GM19239 (cell line): ENCODE data around the gene GPR157.

Source experiments
- DNase-seq: peaks from one replicate; pipeline ENCODE4 v3.0.0; 2011; ENCODE audit warnings: low spot score; ENCODE audit not compliant: insufficient read length
- FAIRE-seq: peaks from 2 replicates; lab custom pipeline; 2011; peaks lifted over from hg19 to GRCh38; lab: Jason Lieb, UNC

Gene GPR157

GRCh38 chr1:9121496-9122409, 7.1 kb downstream of the GPR157 start:
- DNase-seq (no peak), FAIRE-seq (peak; percentile 92)

- DNase-seq (no peak), FAIRE-seq (no peak)
These were observed 8.5 kb downstream of the GPR157 start for GRCh38 chr1:9120312-9120958.

GRCh38 chr1:9119745-9120144, 9.2 kb downstream of the GPR157 start:
- FAIRE-seq (peak; percentile 93), DNase-seq (no peak)

DNA sequence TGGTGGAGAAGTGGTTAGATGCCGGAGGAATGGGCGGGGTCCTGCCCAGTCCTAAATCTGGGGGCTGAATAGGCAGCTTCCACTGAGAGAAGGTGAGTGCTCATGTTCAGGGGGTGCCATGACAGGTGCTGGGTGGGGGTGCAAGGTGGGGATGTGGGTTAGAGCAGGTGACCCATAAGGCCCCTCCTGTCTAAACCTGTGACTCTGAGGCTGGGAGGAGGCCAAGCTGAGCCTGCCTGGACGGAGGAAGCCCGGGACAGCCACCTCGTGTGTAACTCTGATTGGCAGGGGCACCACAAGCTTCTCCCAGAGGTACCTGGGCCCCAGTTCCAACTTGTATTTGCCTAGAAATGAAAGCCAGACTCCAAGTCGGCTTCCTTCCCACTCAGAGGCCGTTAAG, 10.7 kb downstream of the GPR157 start:
- FAIRE-seq (no peak), DNase-seq (no peak)

DNA sequence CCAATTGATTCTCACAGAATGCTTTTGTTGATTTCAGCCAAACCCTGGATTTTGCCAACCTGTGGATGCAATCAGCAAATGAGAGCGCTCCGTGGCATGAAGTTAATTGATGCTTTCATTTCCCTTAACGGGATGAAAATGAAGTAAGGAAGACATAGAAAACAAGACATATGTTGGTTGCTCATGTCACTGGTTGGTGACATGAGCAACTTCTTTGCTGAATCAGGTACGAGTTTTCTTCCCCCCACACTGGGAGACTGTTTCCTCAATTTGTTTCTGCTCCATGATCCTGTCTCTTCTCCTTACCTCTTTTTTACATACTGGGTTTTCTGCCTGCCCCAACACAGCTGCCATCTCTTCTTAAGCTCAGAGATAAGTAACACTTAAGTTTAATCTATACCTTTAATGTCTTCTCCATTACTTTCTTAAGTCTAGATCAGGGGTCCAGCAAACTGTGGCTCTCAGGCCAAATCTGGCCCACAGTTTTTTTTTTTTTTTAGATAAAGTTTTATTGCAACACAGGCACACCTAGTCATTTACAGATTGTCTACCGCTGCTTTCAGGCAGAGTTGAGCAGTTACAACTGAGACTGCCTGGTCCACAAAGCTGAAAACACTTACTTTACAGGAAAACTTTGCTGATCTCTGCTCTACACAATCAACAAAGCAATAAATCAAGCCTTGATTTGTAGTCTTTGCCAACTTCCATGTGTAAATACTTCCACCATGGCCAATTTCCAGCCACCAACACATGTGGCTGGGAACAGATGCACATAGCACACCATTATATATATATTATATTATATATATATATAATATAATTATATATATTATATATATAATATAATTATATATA, 13.3 kb downstream of the GPR157 start:
- no peak for FAIRE-seq
- DNase-seq = no peak

GRCh38 chr1:9112961-9113880, 15.7 kb downstream of the GPR157 start:
- DNase-seq (no peak), FAIRE-seq (no peak)

GRCh38 chr1:9111957-9112356, 16.9 kb downstream of the GPR157 start:
- no peak for FAIRE-seq

DNA sequence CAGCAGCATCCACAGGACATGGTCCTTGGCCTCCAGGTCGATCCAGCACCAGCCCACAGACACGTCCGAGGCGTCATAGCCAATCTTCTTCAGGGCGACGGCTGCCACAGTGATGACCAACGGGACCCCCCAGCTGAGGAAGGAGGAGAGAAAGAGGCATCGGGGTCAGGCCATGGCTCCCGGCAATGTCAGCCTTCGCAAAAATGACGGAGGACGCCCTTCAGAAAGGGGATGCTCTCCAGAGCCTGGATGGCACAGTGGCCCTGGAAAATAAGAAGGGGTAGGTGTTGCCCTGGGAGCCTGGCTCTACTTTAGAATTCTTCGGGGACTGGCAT, 17.6 kb downstream of the GPR157 start:
- DNase-seq = no peak
- no peak for FAIRE-seq

More at GRCh38 chr1:9111957-9112356, 16.9 kb downstream of the GPR157 start:
- DNase-seq = no peak

- peak; percentile 79 for DNase-seq
- FAIRE-seq = peak; percentile 80
These were observed 18.1 kb downstream of the GPR157 start for GRCh38 chr1:9110669-9111356.

- DNase-seq (no peak), FAIRE-seq (no peak)
These were observed 20.7 kb downstream of the GPR157 start for GRCh38 chr1:9108056-9108665.

DNA sequence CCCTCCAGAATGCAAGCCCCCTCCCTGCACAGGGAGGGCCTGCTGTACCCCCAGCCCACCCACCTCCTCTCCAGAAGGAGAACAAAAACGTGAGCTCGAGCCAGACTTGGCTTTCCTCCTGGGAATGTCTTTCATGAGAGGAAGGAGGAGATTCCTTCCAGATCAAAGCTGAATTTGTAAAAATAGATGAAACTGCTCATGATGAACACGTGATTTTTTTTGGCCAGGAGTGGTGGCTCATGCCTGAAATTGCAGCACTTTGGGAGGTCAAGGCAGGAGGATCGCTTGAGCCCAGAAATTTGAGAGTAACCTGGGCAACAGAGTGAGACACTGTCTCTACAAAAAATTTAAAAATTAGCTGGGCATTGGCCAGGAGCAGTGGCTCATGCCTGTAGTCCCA, 21.8 kb downstream of the GPR157 start:
- FAIRE-seq (no peak), DNase-seq (no peak)

DNA sequence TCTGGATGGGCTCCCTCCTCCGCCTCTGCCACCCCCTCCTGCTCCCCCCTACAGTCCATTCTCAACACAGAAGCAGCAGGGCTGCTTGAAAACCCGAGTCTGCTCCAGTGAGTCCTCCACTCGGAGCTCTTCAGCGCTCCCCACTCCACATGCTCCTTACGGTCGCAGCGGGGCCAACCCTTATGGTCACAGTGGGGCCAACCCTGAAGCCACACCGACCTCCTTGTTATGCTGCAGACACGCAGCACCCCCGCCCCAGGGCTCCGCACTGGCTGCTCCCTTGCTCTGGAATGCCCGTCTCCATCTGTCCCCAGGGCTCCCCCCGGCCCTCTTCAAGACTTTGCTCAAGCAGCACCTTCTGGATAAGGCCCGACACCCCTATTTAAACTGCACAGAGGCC, 22.6 kb downstream of the GPR157 start:
- no peak for FAIRE-seq

DNA sequence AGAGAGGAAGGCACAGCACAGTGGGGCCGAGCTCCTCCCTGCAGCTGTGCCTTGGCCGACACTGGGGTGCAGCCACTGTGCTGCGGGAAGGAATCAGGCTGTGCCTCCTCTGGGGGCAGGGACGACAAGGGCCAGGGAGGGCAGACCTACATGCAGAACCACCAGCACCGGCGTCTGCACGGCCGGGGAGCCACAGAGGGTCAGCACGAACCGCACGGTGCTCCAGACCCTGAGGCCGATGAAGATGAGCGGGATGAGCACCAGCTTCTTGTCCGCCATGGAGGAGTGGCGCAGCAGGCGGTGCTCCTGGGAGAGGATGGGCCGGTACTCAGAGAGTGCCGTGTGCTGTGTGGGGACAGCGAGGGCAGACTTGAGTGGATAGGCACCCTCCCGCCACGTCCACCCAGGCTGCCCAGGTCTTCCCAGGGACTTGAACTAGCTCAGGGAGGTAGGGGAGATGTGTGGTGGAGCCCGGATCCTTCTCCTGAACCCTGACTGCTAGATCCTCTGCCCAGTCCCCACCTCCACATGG, 23.5 kb downstream of the GPR157 start:
- DNase-seq (no peak), FAIRE-seq (no peak)

More for the DNA sequence above, 22.6 kb downstream of the GPR157 start:
- no peak for DNase-seq

GRCh38 chr1:9101510-9102146, 27.3 kb downstream of the GPR157 start:
- FAIRE-seq = peak; percentile 93

GRCh38 chr1:9100471-9101043, 28.3 kb downstream of the GPR157 start:
- DNase-seq (no peak), FAIRE-seq (peak; percentile 35)

More at GRCh38 chr1:9101510-9102146, 27.3 kb downstream of the GPR157 start:
- DNase-seq = peak; percentile 77

DNA sequence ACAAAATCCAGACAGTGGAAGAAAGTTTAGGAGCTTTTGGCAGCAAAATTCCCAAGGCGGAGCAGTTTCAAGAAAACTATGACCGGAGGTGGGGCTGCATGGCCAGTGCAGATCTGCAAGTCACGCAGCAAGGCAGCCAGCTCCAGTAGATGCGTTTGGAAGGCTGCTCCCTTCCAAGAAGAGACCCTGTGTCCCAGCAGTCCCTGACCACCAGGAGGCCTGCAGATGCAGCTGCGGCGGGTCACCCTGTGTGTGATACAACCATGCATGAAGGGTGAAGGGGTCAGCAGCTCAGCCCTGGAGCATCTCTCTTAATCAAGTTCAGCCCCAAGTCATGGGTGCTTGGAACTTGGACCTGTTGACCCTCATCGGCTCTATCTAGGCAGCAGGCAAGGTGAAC, 29.3 kb downstream of the GPR157 start:
- DNase-seq = no peak
- no peak for FAIRE-seq

GRCh38 chr1:9097947-9098705, 30.8 kb downstream of the GPR157 start:
- FAIRE-seq (no peak), DNase-seq (no peak)
